SK-N-SH (cell line): Measurements from ENCODE around the gene CPLX1.

Experiments
- CHD2 ChIP-seq: fragments of 150-350 bp; IDR thresholded peaks from 2 replicates; pipeline ENCODE4 v1.6.1; 2018; ENCODE audit warnings: low read length; ENCODE audit not compliant: partially characterized antibody
- CTCF ChIP-seq: fragments of 200-600 bp; sonication (generic); IDR thresholded peaks from 2 replicates; pipeline ENCODE4 v1.6.1; 2017; ENCODE audit warnings: antibody characterized with exemption, mild to moderate bottlenecking, moderate library complexity
- EP300 ChIP-seq, 2 experiments: IDR thresholded peaks; 2 replicates each; pipeline versions ENCODE4 v1.4.0 to v1.6.1; 2012; ENCODE audit warnings: borderline replicate concordance in 1 of 2, low read depth in 1 of 2, low read length in 1 of 2
- EZH2phosphoT487 ChIP-seq: fragments of 200-600 bp; sonication (generic); IDR thresholded peaks from 2 replicates; pipeline ENCODE4 v1.6.1; 2017; ENCODE audit warnings: low read depth, mixed run types, mild to moderate bottlenecking, antibody characterized with exemption, moderate library complexity, borderline replicate concordance
- POLR2AphosphoS5 ChIP-seq: IDR thresholded peaks from 2 replicates; pipeline ENCODE4 v1.6.1; 2012; ENCODE audit warnings: low read depth, low read length
- RCOR1 ChIP-seq: fragments of 150-350 bp; IDR thresholded peaks from 2 replicates; pipeline ENCODE4 v1.6.1; 2017; ENCODE audit warnings: antibody characterized with exemption, low read length
- SIN3A ChIP-seq: IDR thresholded peaks from 2 replicates; pipeline ENCODE4 v1.6.1; 2012; ENCODE audit warnings: low read depth, mild to moderate bottlenecking, low read length, moderate library complexity, borderline replicate concordance
- TAF1 ChIP-seq: IDR thresholded peaks from 2 replicates; pipeline ENCODE4 v1.6.1; 2012; ENCODE audit warnings: low read depth, mild to moderate bottlenecking, low read length, moderate library complexity, borderline replicate concordance
- USF2 ChIP-seq: fragments of 150-350 bp; IDR thresholded peaks from 2 replicates; pipeline ENCODE4 v1.6.1; 2017; ENCODE audit warnings: antibody characterized with exemption, low read length, low read depth, borderline replicate concordance
- YY1 ChIP-seq: IDR thresholded peaks from 2 replicates; pipeline ENCODE4 v1.4.0; 2012; ENCODE audit warnings: low read depth, mild to moderate bottlenecking

GRCh38 chr4:752196-752861 is 73.6 kb downstream of the CPLX1 start:
- TF ChIP-seq EP300 (IDR thresholded peaks at IDR 0.05; ENCODE audit: borderline replicate concordance in 1 of 2, low read depth in 1 of 2, low read length in 1 of 2) (no peak), CTCF (no peak), EZH2phosphoT487 (no peak), SIN3A (no peak), USF2 (no peak), TAF1 (no peak), CHD2 (no peak), RCOR1 (no peak), YY1 (no peak), POLR2AphosphoS5 (no peak)
